GM18498 (cell line): Measurements from ENCODE around the gene SPOCK1.
"Not testable (repeated sequence)": the region's sequence is repeated elsewhere in the genome, so short reads cannot be mapped to it uniquely, and the experiment has no call there.

ENCODE experiments used
- ATAC-seq: cut with Tn5 transposase; IDR thresholded peaks from one replicate; pipeline ENCODE4 v1.9.1; 2021; ENCODE audit warnings: mild to moderate bottlenecking, moderate library complexity; ENCODE audit not compliant: unreplicated experiment

The SPOCK1 gene

DNA sequence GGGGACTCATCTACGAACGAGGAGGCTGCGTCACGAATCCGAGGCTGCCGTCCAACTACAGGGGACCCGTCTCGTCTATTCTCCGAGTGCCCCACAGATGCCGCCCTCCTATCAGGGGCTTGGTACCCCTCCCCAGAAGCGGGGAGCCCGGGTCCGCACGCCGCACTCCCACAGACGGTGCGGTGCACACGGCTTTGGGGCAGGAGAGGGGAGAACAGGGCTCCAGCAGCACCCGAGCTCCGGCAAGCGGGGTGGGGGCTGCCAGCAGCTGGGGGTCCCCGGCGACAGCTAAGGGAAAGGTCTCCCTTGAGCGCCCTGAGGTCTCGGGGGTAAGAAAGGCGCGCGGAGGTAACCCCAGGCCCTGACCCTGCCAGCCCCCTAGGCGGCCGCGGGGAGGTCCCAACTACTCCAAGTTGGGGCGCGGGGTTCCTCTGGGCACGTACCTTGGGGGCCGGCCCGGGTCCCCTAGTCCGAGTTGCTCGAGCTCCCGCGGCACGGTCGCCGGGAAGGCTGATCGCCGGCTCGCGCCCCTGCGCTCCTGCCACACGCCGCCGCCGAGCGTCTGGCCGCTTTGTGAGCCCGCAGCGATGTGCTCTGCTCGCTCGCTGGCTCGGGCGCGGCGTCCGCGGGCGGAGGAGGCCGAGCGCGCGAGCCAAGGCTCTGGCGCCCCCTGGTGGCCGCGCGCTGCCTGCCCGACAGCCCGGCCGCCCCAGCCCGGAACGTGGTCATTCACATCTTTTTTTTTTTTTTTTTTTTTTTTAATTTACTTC, at the start of gene SPOCK1:
Gene SPOCK1 (minus strand): TSS at position 591 of the 770 bp plus-strand sequence.
- peak; percentile 89 for ATAC-seq

DNA sequence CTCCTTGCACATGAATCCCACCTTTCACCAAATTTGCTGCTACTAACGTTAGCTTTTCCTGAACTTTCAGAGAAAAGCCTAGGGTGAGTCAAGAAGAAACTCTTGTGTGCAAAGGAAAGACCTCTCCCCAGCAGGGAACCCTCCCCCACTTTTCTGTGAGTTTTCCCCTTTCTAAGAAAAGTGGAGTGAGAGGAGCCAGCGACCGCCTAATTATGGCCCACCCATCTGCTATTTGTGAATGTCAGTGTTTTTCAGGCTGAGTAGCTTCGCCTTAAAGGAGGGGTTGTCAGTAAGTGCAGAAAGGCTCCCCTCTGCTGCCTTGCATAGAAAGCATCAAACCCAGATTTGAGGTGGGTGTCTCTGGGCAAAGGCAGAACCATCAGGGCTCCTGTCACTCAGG, 46.8 kb upstream of the SPOCK1 start:
- no peak for ATAC-seq

DNA sequence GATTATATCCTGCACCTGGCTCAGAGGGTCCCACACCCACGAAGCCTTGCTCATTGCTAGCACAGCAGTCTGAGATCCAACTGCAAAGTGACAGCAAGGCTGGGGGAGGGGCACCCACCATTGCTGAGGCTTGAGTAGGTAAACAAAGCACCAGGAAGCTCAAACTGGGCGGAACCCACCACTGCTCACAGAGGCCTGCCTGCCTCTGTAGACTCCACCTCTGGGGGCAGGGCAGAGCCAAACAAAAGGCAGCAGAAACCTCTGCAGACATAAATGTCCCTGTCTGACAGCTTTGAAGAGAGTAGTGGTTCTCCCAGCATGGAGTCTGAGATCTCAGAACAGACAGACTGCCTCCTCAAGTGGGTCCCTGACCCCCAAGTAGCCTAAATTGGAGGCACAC, 36.3 kb upstream of the SPOCK1 start:
- not testable (repeated sequence) for ATAC-seq

DNA sequence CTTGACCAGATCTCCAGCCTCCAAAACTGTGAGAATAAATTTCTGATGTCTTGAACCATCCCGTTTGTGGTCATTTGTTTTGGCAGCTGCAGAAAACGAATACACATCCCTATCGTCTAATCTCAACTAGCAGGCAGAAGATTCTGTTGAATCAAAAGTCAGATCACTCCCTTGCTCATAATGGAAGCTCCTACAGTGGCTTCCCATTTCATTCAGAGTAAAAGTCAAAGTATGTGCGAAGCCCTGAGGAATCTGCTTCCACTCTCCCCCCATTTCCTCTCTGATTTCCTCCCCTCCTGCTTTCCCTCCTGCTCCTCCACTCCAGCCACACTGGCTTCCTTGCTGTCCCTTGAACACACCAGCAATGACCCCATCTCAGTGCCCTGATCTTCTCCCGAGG, 34.8 kb upstream of the SPOCK1 start:
- no peak for ATAC-seq

DNA sequence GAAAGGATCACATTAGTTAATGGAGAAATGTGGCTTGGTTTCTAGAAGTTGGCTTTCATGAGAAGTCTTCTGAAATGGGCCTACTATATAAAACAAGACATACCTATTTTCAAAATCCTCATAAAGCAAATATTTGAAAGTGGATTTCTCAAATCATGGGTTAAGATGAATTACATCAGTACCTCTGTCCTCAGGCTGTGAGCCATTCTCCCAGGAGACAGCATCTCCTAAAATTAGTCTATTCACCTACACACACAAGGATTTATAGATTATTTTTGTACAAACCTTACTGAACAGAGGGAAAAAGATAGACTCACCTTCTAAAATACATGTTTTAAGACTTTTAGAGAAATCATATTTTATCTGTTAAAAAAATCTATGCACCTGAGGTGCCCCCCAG, 32.1 kb upstream of the SPOCK1 start:
- no peak for ATAC-seq

DNA sequence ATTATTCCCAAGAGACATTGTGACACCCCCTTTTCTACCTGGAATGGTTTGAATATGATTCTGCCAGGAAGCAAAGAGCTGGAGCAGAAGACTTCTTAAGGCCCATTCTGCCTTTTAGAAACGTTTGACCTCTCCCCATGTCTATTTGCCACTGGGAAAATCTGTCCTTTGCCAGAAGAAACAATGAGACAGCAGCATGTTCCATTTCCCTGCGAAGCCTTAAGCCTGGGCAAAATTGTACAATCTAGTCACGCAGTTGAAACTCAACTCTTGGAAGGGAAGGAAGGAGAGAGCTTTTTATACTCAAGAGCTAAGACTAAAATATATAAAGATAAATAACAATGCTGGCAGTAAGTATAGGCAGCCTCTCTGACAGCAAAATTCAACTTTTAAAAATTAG, 22.1 kb upstream of the SPOCK1 start:
- ATAC-seq, result no peak

DNA sequence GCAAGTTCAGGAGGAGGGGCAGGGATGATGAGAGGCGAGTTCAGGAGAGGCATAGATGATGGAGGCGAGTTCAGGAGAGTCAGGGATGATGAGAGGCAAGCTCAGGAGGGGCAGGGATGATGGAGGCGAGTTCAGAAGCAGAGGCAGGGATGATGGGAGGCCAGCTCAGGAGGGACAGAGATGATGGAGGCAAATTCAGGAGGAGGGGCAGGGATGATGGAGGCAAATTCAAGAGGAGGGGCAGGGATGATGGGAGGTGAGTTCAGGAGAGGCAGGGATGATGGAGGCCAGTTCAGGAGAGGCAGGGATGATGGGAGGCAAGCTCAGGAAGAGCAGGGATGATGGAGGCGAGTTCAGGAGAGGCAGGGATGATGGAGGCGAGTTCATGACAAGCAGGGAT, 17.8 kb upstream of the SPOCK1 start:
- ATAC-seq, result no peak

DNA sequence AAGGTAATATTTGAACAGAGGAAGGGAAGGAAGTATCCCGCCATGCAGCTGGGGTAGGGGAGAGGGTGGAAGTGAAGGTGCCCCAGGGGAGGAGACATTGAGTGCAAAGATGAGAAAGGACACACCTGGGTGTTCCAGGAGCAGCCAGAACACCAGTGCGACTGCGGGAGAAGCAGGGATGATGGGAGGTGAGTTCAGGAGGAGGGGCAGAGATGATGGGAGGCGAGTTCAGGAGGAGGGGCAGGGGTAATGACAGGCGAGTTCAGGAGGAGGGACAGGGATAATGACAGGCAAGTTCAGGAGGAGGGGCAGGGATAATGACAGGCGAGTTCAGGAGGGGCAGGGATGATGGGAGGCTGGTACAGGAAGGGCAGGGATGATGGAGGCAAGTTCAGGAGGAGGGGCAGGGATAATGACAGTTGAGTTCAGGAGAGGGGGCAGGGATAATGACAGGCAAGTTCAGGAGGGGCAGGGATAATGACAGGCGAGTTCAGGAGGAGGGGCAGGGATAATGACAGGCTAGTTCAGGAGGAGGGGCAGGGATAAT, 17.2 kb upstream of the SPOCK1 start:
- no peak for ATAC-seq

DNA sequence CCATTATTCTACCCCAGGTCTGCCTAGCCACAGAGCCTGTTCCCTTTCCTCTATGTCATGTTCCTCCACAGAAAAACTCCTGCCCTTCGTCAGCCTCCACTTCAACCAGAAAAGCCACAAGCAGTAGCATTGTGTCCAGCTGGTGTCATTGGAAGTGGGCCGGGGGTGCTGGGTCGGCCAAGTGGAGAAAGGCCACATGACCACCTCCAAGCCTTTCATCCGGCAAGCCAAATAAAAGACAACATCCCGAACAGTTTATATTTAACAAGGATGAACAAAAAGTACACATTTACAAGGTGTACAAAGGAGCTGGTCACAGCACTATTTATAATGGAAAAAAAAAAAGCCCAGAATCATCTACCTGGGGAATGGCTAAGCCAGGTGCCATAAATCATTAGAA, 16.1 kb upstream of the SPOCK1 start:
- no peak for ATAC-seq

DNA sequence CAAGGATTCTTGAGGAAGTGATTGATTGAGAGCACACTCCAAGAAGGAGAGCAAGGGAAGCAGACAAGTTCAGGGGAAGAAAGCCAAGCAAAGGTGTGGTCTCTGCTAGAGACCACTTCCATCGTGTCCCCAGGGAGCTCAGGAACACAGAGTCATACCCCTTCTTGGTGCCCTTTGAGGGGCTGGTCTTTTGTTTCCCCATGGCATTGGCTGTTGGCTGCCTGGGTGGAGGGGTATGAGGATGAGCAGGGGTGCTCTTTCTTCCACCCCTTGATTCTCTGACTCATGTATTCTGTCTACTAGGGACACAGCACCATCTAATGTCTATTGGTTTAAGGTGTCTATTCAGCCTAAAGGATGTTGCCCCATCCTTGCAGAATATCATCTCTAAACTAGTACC, 11.5 kb upstream of the SPOCK1 start:
- no peak for ATAC-seq

DNA sequence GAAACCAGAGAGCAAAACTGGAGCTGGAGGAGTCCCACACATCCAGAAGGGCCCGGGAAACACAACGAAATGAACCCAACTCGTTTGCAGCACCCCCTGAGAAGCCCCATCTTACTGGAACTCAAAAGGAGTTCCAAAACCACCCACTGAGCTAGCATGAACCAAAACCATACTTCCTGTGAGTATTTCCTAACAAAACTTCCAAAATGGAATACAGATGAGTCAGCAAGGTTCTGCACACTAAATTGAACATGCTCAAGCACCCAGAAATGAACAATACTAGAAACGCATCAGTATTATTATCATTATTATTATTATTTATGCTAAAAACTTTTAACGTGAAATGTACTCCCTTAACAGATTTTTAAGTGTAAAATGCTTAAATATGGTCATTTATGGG, 8.0 kb upstream of the SPOCK1 start:
- ATAC-seq, result no peak

DNA sequence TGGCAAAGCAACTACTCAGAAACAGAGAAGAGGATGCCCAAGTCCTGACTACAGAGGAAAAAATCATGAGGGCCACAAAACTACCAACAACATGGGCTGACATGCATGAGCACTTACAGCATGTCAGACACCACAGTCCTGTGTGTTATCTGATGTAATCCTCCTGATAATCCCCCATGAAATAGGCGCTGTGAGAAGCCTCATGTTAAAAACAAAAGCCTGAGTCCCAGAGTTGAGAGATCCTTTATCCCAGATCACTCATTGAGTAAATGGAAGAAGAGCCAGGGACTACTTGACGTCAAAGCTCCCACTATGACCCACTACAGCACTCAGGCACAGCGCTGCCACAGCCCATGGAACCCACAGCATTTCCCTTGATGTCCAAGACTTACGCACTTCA, 7.2 kb upstream of the SPOCK1 start:
- ATAC-seq, result no peak

DNA sequence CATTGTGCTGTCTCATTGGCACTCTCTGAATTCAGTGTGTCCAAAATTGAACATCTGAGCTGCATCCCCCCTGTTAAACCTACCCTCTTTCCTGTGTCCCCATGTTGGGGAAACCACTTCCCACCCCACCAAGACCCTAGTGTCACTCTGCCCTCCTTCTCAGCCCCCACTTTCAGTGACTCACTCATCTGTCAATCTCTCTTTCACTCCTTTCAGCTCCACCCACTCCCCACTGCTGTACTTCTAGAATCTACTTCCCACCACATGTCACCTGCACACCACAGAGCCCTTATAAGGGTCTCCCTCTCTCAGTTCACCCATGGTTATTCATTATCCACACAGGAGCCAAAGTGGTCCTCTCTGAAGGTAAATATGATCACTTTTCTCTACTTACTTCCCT, 5.8 kb upstream of the SPOCK1 start:
- ATAC-seq, result no peak

DNA sequence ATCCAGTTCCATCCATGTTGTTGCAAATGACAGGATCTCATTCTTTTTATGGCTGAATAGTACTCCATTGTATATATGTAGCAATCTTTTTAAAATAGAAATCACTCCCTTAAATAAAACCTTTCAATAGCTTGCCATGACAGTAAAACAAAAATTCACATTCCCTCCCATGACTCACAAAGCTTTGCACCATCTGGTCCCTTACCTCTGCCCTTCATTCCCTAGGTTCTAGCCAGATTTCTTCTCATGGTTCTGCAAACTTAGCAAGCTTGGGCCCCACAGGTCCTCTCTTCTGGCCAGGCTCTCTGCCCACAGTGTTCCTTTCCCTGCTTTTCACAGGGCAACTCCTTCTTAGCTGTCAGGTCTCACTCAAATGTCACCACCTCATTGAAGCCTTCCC, 4.3 kb upstream of the SPOCK1 start:
- no peak for ATAC-seq

DNA sequence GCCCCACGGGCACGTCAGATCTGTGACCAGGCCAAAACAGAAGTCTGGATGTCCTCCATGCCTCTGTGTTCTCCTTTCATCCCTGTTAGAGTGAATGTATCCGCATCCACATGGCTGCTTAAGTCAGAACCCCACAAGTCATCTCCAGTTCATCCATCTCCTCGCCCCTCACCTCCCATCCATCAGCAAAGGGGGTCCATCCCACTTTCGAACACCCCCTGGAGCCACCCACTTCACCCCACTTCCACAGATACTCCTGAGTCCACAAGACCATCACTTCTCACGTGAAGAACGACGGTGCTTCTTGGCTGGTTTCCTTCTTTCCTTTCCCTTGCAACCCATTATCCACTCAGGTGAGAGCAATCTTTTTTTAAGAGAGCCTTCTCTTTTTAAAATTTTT, 3.5 kb upstream of the SPOCK1 start:
- no peak for ATAC-seq

DNA sequence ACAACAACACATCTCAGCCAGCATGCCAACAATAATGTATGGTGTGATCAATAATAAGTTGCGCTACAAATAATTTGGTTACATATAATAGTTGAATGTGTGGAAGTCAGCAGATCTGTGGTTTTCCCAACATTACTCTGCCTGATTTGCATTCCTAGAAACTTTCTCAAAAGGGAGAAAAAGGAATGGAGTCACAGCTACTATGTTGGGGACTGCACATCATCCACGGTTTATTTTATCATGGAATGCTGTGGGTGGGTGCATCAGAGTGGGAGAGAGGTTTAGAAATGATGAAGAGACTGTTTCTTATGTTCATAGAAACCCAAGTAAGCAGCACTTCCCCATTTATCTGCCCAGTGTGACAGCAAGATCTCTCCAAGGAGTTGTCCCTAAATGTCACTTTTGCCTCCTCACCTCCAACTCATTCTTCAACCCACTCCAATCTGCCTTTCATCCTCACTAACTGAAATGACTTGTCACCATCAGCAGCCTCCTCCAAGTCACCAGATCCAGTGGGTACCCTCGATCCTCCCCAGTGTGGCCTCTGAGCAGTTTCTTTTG, 2.8 kb upstream of the SPOCK1 start:
- no peak for ATAC-seq

DNA sequence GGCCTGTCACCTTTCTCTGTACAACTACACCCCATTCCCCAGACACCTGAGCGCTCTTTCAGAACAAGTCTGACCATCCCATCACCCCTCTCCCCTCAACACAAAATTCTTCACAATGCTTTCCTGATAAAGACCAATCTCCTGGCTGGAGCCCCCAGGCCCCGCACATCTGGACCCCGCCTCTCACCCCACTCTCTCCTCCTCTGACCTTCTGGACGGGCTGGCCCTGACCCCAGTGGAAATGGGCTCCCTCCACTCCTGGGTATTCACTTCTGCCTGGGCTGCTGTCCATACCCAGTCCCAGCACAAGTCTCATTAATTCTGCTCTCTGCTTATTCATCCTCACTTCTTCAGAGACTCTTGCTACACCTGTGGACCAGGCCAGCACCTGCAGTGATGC, 2.1 kb upstream of the SPOCK1 start:
- no peak for ATAC-seq

DNA sequence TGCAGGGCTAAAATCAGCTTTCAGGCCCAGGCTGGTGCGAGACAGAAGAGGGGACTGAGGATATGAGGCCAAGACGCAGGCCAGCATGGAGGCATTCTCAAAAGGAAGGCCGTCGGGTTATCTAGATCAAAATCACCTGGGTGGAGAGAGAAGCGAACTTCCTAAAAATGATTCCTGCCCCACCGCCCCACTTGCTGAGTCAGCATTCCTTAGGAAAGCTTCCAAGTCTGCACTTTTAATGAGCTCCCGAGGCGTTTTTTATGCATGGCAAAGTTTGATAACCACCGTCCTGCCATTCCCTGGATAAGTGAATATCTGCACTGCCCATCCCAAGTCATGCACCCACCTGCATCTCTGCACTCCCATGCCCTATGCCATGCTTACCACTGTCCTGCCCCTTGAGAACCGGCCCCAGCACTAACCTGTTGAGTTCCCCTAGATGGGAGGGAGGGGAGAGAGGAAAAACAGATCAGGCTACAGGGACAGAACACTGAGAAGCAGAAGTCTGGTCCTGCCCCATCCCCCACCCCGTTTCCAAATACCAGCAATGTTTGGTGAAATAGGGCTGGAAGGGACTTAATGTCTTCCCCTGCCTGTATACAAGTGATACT, 1.6 kb upstream of the SPOCK1 start:
- no peak for ATAC-seq

DNA sequence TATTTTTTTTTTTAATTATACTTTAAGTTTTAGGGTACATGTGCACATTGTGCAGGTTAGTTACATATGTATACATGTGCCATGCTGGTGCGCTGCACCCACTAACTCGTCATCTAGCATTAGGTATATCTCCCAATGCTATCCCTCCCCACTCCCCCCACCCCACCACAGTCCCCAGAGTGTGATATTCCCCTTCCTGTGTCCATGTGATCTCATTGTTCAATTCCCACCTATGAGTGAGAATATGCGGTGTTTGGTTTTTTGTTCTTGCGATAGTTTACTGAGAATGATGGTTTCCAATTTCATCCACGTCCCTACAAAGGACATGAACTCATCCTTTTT, 351 bp upstream of the SPOCK1 start:
- ATAC-seq, result not testable (repeated sequence)

DNA sequence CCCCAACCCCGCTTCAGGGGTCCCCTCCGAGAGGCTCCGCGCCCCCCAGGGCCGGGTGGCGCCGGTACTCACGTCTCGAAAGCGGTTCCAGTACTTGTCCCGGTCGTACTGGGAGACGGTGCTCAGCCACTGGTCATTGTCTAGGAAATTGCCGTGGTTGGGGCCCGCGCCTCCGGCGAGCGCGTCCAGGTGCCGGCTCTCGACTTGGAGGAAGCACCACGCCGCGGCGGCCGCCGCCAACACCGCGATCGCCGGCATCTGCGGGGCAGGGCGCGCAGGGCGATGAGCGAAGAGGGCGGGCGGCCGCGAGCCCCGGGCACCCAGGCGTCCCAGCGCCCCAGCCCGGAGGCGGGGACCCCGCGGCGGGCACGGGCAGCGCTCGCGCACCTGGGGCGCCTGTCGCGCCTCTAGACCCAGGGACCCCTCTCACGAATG, 808 bp downstream of the SPOCK1 start:
- no peak for ATAC-seq

DNA sequence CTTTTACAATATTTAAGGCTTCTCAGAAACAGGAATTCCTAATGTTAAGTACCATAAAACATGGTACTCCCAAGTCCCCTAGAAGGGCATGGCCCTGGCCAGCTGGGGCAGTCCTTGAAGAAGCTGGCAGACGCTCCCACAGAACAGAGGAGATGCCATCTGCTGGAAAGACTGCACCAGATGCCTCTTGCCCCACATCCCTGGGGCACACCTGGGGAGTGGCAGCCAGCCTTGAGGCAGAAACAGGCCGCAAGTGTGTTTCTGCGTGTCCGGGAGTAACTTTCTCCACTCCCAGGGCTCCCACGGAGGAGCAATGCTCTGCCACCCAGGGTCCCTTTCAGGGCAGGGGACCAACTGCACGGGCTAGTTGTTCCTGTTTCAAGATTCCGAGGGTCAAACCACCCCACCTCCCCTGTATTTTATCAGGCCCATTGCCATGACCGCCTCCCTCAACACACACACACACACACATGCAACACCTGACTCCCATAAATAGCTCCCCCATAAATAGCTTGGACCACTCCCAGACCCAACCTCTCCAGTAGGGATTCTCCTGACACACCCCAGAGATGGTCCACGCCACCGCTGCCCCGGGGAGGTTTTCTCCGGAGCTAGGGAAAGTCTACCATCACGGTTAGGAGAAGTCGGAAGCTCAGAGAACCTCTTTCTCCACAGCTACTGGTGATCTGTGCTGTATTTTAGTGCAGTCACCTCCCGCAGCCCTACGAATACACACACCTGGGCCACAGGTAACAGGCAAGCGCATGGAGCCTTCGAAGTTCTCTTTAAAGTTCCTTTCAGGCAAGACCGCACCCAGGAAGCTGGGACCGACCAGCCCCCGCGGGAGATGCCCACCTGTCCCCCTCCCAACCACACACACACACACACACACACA, 1.5 kb downstream of the SPOCK1 start:
- ATAC-seq, result no peak
